Lower lobe of right lung (tissue), 2 donors: Measurements from ENCODE around the gene RICTOR. TPM values are rescaled to one million over a fixed set of nuclear protein-coding genes. Genes with fewer than 3 reads are reported as not detected.
A peak's percentile ranks its signal among the peaks of the same experiment; 100 is the strongest.
"Not testable (repeated sequence)": the region's sequence is repeated elsewhere in the genome, so short reads cannot be mapped to it uniquely, and the experiment has no call there.

Experiments
- ATAC-seq, 2 donors: fragments of 200-7000 bp; cut with Tn5 transposase; one replicate each; pipeline ENCODE4 v1.9.1; 2020 to 2022; ENCODE audit warnings: mild to moderate bottlenecking in 2 of 2, moderate library complexity in 2 of 2
- DNase-seq: peaks from one replicate; pipeline ENCODE4 v3.0.0-alpha.2; 2020
- H3K27ac ChIP-seq: fragments of 200-600 bp; one replicate; pipeline ENCODE4 v1.8.0; 2022
- H3K27me3 ChIP-seq: fragments of 200-600 bp; one replicate; pipeline ENCODE4 v1.8.0; 2022; ENCODE audit warnings: low read depth
- H3K36me3 ChIP-seq: fragments of 200-600 bp; one replicate; pipeline ENCODE4 v1.8.0; 2022; ENCODE audit warnings: mild to moderate bottlenecking
- H3K4me1 ChIP-seq: fragments of 200-600 bp; one replicate; pipeline ENCODE4 v1.8.0; 2022
- H3K4me3 ChIP-seq: fragments of 200-600 bp; one replicate; pipeline ENCODE4 v1.8.0; 2022; ENCODE audit warnings: mild to moderate bottlenecking
- H3K9me3 ChIP-seq: fragments of 200-600 bp; one replicate; pipeline ENCODE4 v1.8.0; 2022
- CTCF ChIP-seq: fragments of 200-600 bp; IDR thresholded peaks from one replicate; pipeline ENCODE4 v1.8.0; 2022; ENCODE audit warnings: antibody characterized with exemption, mild to moderate bottlenecking
- intact Hi-C: fragments of 100-400 bp; cut with DNase I; formaldehyde crosslinking; loops from one replicate; pipeline ENCODE4 v1.11.0; 2022
- total RNA-seq: library from RNA; stranded (reverse); fragmentation: NEBNext Ultra II Directional; extraction: Animal tissue kit (Norgen Biotek cat#: 25700); gene quantifications from one replicate; pipeline ENCODE4 v1.2.1, GENCODE V29; 2021
- donor health status: DM: no; HTN: yes; CAD: no; lungs with severe emphysema.

RICTOR gene
- total RNA-seq, 1 donor from 2014 or later: 52.1 TPM

GRCh38 chr5:39016587-39017275, 57.5 kb downstream of the RICTOR start:
- DNase-seq: no peak
- Histone ChIP-seq H3K9me3 (no peaks in the 10 kb centered on the region), H3K27me3 (no peaks in the 10 kb centered on the region), H3K27ac (no peak overlapping the region), H3K4me3 (no peak overlapping the region), H3K36me3 (peaks cover 22% of the 10 kb centered on the region), H3K4me1 (peaks cover 21% of the 10 kb centered on the region)
- no peak for ATAC-seq
- intact Hi-C loops: no loop called here
- TF ChIP-seq CTCF: no peak

- H3K36me3 ChIP-seq: peaks cover 22% of the 10 kb centered on the region
- H3K4me1 ChIP-seq: peaks cover 21% of the 10 kb centered on the region
- no peak overlapping the region for H3K27ac ChIP-seq
- H3K4me3 ChIP-seq: no peak overlapping the region
- peaks cover 5% of the 10 kb centered on the region for H3K9me3 ChIP-seq
- intact Hi-C loops: no loop called here
- no peak for DNase-seq
- ATAC-seq: peak in 1 of 2 donors; percentile 48
- TF ChIP-seq CTCF: no peak
- no peaks in the 10 kb centered on the region for H3K27me3 ChIP-seq
Observed at GRCh38 chr5:39015743-39016586, 58.2 kb downstream of the RICTOR start.

GRCh38 chr5:39014561-39014960, 59.6 kb downstream of the RICTOR start:
- peak in 1 of 2 donors; percentile 57 for ATAC-seq
- Histone ChIP-seq H3K27me3 (no peaks in the 10 kb centered on the region), H3K9me3 (peaks cover 7% of the 10 kb centered on the region), H3K4me1 (peaks cover 21% of the 10 kb centered on the region), H3K4me3 (no peak overlapping the region), H3K36me3 (peaks cover 18% of the 10 kb centered on the region), H3K27ac (no peak overlapping the region)
- TF ChIP-seq CTCF: no peak
- DNase-seq: no peak
- intact Hi-C loops: no loop called here

- no peak for ATAC-seq
- peaks cover 21% of the 10 kb centered on the region for H3K4me1 ChIP-seq
- peaks cover 7% of the 10 kb centered on the region for H3K9me3 ChIP-seq
- DNase-seq: no peak
- no peak for TF ChIP-seq CTCF
- H3K36me3 ChIP-seq: peaks cover 13% of the 10 kb centered on the region
- no peak overlapping the region for H3K27ac ChIP-seq
- H3K27me3 ChIP-seq: no peaks in the 10 kb centered on the region
- intact Hi-C loops: no loop called here
- H3K4me3 ChIP-seq: no peak overlapping the region
Observed at GRCh38 chr5:39013938-39014337, 60.3 kb downstream of the RICTOR start.

- intact Hi-C loops, H3K9me3 ChIP-seq, ATAC-seq: not testable (repeated sequence)
Observed at GRCh38 chr5:39010958-39011357, 63.2 kb downstream of the RICTOR start.

GRCh38 chr5:39009981-39010380, 64.2 kb downstream of the RICTOR start:
- intact Hi-C loops: no loop called here
- ATAC-seq (no peak), DNase-seq (no peak)
- H3K27me3 ChIP-seq: no peaks in the 10 kb centered on the region
- peaks cover 7% of the 10 kb centered on the region for H3K9me3 ChIP-seq
- H3K4me1 ChIP-seq: no peaks in the 10 kb centered on the region
- no peak overlapping the region for H3K4me3 ChIP-seq
- no peak overlapping the region for H3K27ac ChIP-seq
- H3K36me3 ChIP-seq: peaks cover 4% of the 10 kb centered on the region
- no peak for TF ChIP-seq CTCF

More at GRCh38 chr5:39010958-39011357, 63.2 kb downstream of the RICTOR start:
- H3K4me1 ChIP-seq, H3K27me3 ChIP-seq, H3K27ac ChIP-seq, H3K36me3 ChIP-seq, DNase-seq, H3K4me3 ChIP-seq: not testable (repeated sequence)
